SIG-M5 treated with dmso at 0.1 percent for 504 hours (cell line): Measurements from ENCODE around the gene NANP.
"Not testable (repeated sequence)": the region's sequence is repeated elsewhere in the genome, so short reads cannot be mapped to it uniquely, and the experiment has no call there.

Source experiments
- DNase-seq: peaks from one replicate; lab custom pipeline; 2025; ENCODE audit not compliant: unreplicated experiment; lab: John Stamatoyannopoulos, UW

NANP gene

DNA sequence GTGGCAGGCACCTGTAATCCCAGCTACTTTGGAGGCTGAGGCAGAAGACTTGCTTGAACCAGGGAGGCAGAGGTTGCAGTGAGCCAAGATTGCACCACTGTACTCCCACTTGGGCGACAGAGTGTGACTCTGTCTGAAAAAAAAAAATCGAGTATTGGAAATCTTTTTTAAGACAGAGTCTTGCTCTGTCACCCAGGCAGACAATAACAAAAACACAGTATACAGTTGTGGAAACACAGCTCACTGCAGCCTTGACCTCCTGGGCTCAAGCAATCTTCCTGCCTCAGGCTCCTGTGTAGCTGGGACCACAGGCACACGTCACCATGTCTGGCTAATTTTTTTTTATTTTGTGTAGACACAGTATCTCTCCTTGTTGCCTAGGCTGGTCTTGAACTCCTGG lies 15.0 kb downstream of the NANP start:
- no peak for DNase-seq

DNA sequence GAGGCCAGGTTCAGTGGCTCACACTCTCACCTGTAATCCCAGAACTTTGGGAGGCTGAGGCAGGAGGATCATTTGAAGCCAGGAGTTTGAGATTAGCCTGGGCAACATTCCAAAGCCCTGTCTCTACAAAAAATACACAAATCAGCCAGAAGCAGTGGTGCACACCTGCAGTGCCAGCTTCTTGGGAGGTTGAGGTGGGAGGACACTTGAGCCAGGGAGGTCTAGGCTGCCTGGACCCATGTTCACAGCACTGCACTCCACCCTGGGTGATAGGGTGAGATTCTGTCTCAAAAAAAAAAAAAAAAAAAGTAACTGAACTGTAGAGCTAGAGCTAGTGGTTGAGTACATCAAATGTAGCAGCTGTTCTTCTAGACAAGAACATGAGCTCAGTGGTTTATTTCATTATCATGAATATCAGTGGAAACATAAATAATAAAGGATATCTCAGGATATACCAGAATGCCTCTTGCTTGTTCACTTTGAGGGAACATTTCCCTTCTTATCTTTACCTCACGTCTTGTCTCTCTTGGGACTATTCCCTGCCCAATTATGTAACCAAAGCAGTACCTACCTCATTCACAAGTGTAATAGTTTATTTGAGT lies 17.6 kb downstream of the NANP start:
- DNase-seq = no peak

DNA sequence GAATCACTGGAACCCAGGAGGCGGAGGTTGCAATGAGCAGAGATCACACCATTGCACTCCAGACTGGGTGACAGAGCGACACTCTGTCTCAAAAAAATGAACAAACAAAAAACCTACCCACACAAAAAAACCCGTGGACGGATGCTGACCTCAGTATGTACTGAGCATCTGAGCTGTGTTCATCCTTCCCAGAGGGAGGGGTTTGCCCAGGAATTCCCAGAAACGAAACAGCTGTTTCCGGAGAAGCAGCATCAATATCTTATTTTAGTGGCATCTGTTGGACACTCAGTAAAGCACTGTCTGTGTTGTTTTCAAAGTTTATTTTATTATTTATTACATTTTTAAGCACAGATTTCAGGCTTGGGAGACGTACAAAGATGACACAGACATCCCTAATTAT lies 18.7 kb downstream of the NANP start:
- no peak for DNase-seq

DNA sequence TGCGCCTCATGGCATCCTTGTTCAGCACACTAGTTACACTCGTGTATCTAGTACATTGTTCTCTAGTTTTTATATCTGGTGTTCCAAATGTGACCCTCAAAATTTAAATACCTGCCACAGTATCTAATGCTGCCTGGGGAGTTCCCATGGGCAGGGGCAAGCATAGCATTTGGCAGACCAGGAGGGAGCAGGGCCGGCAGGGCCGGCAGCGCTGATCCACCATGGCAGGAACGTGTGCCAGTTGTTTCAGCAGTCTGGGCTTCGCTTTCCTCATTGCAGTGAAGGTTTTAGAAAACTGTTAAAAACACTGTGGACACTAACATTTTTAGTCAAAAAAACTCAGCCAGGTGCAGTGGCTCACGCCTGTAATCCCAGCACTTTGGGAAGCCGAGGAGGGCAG lies 19.2 kb downstream of the NANP start:
- DNase-seq = no peak

DNA sequence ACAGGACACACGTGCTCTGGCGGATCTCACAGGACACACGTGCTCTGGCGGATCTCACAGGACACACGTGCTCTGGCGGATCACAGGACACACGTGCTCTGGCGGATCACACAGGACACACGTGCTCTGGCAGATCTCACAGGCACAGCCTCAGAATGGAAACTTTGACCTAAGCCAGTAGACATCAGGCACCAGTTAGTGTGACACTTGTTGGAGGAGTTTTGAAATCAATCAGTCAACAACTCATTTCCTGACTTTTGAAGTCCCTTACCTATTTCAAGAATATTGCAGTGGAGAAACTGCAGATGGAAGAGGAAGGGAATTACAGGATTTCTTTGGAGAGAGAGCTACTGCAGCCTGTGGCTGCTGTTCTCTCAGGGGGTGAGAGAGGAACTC lies 20.9 kb downstream of the NANP start:
- not testable (repeated sequence) for DNase-seq

DNA sequence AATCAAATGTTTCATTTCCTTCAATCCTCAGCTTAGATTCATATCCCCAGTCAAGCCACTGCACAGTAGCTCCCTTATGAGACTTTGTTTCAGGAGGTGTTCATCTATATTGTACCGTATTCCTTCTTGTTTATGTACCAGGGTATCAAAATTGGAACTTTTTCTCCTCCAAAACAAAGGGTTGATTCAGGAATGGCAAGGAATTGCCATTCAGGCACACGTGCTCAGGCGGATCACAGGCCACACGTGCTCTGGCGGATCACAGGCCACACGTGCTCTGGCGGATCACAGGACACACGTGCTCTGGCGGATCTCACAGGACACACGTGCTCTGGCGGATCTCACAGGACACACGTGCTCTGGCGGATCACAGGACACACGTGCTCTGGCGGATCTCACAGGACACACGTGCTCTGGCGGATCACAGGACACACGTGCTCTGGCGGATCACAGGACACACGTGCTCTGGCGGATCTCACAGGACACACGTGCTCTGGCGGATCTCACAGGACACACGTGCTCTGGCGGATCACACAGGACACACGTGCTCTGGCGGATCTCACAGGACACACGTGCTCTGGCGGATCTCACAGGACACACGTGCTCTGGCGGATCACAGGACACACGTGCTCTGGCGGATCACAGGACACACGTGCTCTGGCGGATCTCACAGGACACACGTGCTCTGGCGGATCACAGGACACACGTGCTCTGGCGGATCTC lies 21.5 kb downstream of the NANP start:
- not testable (repeated sequence) for DNase-seq

DNA sequence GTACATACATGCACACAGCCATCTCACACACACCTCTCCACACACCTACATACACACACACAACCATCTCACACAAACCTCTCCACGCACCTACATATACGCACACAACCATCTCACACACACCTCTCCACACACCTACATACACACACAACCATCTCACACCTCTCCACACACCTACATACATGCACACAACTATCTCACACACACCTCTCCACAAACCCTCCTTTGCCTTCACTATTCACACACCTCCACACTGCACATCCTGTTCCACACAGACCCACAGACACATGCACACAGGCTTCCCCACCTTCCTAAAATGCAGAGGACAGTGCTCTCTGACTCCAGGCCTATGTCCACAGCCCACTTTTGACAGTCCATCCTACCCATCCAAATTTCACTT lies 22.2 kb downstream of the NANP start:
- DNase-seq = no peak

DNA sequence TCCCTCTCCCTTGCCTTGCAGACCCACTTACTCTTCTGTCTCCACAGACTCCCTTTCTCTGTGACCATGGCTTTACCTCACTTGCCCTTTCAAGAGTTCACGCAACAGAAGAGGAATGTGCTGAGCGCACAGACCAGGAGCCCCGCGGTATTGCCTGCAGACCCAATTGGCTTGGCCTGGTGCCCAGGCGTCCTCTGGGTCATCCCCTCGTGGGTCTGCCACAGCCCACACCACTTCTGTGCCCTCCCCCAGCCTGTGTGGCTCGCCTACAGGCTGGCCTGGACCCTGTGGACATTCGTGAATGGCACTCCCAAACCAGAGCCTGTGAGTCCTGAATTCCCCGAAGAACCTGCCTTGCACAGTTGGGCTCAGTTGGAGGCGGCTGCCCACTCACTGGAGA lies 23.2 kb downstream of the NANP start:
- no peak for DNase-seq

DNA sequence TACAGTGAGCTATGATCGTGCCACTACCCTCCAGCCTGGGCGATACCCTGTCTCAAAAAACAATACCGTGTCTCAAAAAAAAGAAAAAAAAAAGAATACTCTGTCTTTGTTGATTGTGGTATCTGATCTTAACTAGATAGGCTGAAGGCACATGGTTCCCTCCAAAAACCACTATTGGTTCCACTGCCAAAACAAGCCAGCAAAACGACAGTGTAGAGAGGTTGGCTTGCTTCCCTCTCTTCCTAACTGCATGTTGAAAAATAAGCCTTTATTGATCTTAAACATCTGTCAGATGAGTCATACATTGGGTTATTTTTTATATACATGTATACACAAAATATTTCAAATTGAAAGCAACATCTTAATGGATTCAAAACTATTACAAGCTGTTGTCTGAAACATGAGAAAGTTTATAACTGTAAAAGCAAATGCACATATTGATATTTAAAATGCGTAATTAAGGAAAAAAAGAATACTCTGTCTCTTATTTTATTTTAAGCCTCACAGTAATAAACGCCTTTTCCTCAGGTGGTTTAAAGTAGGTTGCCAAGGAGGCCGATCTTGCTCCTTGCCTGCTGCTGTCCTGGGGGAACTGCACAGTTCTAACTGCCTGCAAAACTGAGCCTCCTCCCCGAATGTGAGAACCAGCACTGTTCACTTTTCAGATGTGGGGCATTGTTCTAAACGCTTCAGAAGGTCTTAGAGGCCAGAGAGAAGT lies 31.5 kb downstream of the NANP start:
- DNase-seq = no peak

DNA sequence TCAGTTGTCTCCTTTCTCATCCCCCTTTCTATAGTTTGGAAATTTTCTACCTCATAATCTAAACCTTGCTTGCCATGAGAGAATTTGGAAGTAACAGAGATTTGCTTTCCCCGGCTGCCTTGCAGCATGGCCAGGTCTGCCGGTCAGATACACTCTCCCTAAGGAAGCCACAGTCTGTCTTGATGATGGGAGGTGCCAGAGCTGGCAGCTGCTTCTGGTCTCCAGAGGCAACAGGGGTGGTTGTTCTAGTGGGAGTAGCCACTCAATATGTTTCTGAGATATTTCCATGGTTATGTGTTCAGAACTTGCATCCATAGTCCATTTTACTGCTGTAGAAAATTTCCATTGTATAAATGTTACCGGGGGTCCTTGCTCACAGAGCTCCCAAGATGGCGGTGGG lies 33.0 kb downstream of the NANP start:
- DNase-seq = not testable (repeated sequence)

DNA sequence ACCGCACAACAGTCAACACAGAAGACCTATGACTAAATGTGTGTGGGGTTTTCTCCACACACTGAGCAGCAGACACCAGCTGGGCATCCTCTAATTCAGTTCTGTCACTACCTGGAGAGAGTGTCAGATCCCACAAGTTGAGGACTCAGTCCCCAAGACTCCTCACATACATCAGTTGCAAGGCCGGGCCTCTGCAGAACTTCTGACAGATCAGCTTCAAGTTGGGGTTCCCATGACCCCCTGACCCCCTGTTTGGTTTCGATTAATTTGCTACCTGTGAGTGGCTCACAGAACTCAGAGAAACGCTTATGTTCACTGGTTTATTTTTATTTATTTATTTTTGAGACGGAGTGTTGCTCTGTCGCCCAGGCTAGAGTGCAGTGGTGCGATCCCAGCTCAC lies 35.3 kb downstream of the NANP start:
- DNase-seq = no peak

DNA sequence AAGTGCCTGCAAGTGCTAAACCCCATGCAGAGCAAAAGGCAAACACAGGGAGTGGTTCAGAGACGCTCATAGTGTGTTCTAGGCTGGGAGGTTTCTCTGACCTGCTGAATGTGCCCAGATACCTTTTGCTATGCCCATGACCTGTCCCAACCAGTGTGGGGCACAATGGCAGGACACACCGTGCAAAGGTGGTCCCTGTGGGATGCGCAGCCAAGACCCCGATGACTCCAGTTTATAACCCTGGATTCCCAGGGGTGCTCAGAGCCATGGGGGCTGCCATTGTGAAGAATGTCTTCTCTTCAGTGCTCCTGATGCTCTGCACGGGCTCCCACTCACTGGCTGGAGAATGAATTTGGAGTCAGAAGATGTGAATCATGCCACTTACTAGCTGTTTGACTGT lies 36.3 kb downstream of the NANP start:
- DNase-seq = no peak

DNA sequence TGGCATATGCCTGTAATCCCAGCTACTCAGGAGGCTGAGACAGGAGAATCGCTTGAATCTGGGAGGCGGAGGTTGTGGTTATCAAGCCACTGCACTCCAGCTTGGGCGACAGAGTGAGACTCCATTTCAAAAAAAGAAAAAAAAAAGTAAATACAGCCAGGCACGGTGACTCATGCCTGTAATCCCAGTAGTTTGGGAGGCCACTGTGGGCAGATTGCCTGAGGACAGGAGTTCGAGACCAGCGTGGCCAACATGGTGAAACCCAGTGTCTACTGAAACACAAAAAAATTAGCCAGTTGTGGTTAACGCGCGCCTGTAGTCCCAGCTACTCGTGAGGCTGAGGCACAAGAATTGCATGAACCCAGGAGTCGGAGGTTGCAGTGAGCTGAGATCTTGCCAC lies 36.9 kb downstream of the NANP start:
- DNase-seq = no peak

DNA sequence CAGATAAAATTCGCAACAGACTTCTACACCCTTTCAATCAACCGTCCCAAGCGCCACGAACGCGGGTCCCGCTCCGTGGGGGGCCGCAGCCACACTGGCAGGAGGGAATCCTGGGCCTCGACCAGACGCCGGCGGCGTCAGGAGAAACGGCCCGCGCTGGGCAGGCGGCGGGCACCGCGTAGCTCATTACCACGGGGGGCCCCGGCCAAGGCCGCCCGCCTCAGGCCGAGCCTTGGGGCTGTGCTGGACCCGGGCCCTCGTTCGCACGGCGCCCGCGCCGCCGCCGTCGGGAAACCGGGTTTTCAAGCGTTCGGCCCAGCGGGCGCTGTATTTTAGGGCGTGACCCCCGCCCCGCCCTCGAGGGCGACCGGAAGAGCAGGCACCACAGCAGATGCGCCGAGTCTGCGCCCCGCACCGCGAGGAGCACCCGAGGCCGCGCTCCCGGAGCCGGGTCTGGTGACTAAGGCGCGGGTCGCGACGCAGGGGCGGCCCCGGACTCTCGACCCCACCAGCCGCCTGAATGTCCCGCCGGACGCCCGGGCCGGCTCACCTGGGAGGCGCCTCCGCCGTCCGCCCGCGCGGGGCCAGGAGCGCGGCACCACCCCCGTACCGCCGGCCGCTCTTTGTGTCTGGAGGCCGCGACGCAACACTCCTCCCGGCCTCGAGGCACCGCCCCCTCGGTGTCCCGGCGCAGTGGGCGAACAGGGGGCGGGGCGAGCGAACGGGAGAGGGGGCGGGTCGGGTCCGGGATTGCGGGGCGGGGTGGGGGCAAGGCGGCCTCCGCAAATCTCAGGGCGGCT lies 38.7 kb downstream of the NANP start, which contains the start of gene NINL:
Gene NINL, minus strand, starts transcription at position 627 of the 800 bp plus-strand sequence. CDS start 58,944 bp downstream, outside the sequence.
- no peak for DNase-seq

DNA sequence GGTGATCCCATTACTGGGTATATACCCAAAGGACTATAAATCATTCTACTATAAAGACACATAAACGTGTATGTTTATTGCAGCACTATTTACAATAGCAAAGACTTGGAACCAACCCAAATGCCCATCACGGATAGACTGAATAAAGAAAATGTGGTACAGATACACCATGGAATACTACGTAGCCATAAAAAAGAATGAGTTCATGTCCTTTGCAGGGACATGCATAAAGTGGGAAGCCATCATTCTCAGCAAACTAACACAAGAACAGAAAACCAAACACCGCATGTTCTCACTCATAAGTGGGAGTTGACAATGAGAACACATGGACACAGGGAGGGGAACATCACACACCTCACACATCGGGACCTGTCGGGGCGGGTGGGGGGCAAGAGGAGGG lies 40.2 kb downstream of the NANP start:
- DNase-seq = not testable (repeated sequence)

DNA sequence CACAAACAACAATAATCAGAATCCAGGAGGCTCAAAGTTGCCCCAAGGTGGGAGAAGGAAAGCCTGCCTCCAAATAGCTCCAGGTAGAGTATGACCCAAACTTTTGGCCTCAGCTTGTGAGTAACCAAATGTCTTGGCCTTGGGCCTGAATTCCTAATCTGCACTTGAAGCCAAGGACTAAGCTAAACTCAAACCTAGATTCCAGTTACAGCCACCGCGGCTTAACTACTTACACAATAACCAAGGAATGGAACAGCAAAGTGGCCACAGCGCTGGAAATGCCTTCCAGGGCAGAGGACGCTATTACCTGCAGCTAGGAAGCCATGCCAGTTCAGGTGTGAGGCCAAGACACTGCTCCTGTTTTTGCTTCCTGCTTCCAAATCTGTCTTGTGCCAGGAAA lies 43.1 kb downstream of the NANP start:
- DNase-seq = no peak

DNA sequence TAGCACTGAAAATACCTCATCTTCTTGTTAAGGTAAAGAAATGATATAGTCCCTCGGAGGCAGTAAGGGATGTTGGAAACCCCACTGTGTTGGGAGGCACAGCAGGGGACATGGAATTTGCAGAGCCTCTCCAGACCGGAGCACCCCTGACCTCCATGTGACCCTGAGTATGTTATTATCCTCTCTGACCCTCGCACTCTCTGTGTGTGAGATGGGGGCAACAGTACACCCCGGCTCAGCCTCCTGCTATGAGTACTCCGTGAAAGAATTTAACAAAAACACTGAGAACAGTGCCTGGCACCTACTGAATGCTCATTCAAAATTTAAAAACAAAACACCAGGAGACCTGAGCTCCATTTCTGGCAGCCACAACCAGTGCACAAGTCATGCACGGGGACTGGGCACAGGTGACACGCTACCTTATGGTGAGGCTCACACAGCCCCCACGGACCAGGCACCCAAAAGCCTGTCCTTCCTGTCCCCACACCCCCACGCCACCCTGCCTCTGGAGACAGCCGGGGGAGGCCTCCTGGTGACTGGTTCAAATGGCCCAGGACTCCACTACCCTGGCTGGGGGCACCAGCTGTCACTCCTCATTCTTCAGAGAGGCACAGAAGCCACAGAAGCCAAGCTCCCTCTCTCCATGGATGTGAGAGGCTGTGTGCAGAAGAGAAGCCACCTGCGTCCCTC lies 44.6 kb downstream of the NANP start:
- DNase-seq = no peak

DNA sequence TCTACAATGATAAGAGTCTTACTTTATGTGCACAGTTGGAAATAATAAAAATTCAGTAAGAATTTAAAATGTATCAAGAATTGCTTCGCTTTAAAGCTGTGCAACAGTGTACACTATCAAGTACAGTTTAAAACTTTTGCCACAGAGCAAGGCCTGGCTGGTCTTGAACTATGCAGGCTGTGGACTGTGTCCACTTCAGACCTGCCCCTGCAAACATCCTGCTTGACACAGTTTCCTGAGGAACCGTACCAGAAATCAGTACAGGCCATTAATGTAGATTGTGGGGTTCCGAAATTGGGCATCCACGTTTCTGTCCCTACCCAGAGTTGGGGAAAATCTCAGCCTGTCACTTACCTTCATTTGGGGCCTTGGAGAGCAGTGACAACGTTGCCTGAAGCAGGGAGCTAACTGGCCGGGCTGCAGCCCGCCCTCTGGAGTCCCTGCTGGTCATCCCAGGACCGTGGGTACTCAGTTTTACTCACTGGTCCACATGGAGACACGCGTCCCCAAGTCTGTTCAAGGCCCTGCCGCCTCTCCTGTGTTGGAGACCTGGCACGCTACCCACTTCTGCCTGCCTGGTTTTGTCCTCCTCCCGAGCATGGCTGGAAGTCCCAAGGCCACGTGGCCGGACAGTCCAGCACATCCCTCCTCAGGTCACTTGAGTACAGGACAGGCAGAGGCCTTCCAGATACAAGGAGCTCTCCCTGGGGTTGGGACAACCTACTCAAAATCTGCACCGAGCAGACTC lies 46.9 kb downstream of the NANP start:
- DNase-seq = no peak

DNA sequence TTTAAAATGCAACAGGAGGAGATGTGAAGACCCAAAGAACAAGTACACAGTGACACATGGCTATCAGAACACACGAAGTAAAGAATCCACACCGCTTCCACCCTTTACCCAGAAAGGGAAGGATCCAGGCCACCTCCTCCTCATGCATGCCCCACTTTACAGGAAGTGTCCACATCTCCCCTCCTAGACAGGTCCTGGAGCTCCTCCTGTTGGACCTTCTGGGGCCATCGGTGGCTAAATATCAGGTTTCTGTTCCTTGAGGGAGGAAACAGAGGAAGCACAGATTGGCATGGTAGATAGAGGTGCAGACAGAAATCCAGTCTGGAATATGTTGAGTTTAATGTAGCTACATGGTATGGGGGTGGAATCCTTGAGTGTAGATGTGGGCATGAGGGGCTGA lies 49.4 kb downstream of the NANP start:
- DNase-seq = peak; percentile 34
